ELR (cell line): ENCODE data around the gene WDR88.
"Not testable (repeated sequence)": the region's sequence is repeated elsewhere in the genome, so short reads cannot be mapped to it uniquely, and the experiment has no call there.

Experiments used
- DNase-seq: peaks from one replicate; pipeline ENCODE4 v3.0.0-alpha.2; 2015; ENCODE audit warnings: low read depth

Gene WDR88

DNA sequence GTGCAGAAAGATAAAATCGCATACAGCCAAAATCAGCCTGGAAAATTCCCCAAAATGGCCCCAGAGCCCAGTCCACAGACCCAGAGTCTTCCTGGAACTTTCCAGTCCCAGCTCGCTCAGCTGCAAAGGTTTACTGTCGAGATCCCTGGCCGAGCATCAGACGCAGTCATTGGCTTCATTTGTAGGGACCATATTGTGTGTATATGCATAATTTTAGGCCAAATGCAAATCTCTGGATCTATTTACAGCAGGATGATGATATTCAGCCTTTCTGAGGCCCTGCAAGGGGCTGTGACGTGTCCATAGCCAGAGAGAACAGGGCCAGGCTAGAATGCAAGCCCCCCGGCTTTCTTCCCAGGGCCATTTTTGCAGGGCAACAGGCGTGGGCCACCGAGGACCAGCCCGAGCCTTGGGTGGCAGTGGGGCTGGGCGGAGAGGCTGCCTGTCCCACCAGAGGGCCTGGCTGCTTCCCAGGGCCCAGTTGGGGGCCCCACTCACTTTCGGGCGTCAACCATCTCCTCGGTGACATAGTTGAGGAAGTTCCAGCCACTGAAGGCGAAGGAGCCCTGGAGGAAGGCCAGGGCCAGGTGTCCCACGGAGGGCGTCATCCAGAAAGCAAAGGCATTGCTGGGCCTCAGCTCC, 80.0 kb downstream of the WDR88 start:
- DNase-seq, result no peak

DNA sequence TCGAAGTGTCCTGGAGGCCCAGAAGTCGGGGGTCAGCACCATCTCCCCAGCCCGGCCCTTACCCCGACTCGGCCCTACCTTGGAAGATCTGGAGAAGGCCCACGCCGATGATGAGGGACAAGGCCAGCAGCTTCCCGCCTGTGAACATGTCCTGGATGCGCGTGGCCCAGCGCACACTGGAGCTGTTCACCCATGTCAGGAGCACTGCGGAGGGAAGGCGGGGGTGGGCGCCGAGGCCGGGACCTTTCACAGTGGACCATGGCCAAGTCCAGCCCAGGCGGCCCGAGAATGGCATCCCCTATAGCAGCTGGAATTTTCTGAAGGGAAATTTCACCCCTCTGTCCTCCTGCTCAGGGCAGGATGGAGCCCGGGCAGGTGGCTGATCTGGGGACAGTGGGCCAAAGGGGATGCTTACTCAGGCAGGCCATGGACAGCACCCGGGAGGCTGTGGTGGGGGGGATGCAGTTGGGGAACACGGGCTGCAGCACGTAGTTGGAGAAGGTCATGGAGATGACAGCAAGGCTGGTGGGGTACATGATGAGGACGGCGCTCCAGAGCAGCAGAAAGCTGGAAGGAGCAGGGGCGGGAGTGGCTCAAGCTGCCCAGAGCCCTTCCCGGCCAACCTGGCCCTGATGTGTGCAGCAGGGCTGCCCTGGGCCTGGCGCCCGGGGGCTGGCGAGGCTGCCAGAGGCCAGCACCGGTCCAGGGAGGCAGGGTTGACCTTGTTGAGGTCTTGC, 80.7 kb downstream of the WDR88 start:
- no peak for DNase-seq

DNA sequence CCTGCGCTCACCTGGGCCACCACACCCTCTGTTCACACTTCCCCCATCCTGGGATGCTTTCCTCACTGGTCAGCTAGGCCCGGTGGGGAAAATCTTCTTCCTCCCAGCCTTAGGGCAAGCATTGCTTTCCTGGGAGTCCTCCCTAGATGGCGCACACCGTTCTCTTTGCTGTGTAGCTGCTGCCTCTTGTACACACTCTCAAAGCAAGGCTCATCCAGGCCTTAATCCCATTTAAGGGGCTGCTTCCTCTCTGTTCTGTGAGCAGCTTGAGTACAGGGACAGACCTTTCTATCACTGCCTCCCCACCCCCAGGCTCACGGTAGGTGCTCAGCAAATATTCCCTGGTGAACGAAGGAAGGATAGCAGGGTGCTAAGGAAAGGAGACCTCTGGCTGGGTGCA, 82.7 kb downstream of the WDR88 start:
- DNase-seq, result peak; percentile 32

DNA sequence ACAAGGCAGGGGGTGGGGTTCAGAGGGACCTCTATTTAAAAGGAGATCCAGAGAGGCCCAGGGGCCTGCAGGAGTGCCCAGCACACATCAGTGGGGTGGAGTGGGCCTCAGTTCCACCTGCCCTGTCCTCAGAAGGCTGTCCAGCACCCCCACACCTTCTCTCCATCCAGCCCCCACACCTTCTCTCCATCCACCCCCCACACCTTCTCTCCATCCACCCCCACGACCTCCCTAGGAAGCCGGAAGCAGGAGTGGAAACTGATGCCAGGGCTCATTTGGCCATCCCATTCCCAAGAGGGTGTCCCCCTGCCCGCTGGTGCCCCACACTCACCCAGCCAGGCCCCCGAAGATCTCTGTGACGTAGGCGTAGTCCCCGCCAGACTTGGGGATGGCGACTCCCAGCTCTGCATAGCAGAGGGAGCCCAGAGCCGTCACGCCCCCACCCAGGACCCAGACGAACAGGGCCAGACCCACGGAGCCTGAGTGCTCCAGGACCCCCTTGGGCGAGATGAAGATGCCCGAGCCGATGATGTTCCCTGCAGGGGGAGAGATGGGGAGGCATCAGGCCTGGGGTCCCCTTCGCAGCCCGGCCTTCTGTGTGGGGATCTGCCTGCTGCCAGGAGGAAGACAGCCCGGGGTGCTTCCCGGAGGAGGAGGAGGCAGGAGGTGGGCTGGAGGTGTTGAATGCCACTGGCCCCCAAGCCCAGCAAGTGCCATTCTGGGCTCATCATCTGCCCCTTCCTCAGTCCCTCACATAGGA, 83.7 kb downstream of the WDR88 start:
- no peak for DNase-seq

DNA sequence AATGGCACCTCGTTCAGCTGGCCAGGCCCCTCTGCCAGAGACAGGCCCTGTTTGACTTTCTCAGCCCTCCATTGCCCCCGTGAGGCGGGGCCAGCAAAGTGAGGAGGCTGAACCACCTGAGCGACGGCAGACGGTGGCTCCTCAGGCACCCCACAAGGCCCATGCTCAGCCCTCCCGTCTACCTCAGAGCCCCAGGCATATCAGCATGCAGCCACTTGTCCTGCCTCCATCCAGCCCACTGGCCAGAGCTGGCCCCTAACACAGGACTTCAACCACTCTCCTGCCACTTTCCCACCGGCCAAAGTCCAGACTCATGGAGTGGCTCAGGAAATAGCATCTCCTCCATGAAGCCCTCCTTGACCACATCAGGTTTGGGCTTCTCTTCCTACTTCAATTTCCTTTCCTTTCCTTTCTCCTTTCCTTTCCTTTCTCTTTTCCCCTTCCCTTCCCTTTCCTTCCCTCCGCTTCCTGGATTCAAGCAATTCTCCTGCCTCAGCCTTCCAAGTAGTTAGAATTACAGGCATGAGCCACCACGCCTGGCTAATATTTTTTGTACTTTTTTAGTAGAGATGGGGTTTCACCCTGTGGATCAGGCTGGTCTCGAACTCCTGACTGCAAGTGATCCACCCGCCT, 84.4 kb downstream of the WDR88 start:
- no peak for DNase-seq

DNA sequence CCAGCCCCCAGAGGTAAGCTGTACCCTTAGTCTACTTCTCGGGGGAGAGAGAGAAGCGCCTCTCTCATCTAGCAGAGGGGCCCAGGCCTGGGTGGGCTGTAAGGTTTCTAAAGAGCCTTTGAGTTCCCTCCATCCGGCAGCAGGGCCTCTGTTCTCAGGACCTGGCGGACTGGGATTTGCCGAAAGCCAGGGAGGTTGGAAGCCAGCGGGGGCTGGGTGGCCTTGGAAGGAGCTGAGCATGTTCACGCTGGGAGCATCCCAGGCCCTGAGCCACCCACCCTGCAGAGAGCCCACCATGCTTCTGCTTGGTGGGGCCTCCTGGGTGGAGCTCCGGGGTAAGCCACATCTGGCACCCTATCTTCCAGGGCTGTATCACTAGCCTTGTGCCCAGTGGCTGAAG, 86.0 kb downstream of the WDR88 start:
- no peak for DNase-seq

DNA sequence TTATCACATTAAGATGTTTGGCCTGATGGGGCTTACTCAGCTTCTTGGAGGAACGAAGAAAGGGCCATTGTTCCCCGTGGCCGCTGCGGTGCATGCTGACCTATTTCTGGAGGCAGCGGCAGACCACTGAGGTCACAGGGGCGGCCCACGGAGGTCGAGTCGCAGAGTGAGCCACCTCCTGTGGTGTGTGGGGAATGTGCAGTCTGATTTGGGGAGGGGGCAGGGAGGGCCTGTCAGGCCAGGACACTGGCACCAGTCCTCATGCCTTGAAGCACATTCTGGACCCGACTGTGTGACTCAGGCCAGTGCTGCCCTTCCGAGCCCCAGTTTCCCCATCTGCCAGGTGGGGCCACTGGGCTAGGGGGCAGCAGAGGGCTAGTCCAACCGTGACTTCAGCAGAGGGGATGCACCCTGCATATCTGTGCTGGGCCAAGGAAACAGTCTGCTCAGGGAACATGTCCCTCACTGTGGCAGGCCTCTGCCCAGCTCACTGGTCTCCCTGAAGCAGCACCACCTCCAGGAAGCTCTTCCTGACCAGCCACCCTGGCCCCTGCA, 87.4 kb downstream of the WDR88 start:
- peak; percentile 17 for DNase-seq

DNA sequence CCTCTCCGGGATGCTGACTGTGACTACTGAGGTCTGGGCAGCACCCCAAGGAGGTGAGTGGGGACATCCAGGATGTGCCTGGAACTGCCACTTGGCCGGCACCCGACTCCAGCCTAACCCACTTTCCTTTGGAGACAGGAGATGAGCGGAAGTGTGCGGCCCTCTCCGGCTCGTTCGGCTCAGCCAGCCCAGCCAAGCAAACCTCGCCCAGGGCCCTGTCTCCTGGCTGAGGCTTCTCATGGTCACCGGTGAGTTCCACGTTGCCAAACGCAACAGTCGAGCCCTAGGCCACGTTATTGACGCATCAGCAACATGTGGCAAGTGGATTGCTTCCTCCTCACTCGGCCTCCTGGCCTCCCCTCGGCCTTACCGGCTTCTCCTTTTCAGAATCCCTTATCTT, 88.2 kb downstream of the WDR88 start:
- DNase-seq, result no peak

DNA sequence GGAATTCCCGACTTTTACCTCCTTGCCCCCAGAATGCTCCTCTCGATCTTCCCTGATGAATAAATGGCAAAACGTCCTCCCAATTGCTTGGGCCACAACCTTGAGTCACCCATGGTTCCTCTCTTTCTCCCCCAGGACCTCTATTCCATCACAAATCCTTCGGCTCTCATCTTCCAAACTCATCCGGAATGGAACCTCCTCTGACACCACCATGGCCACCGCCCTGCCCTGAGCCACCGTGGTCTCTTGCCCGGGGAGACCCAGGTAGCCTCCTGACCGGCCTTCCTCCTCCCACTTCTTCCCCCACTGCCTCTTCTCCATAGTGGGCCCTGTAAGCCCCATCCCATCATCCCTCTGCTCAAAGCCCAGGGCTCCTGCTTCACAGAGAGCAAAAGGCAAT, 88.8 kb downstream of the WDR88 start:
- DNase-seq, result no peak

DNA sequence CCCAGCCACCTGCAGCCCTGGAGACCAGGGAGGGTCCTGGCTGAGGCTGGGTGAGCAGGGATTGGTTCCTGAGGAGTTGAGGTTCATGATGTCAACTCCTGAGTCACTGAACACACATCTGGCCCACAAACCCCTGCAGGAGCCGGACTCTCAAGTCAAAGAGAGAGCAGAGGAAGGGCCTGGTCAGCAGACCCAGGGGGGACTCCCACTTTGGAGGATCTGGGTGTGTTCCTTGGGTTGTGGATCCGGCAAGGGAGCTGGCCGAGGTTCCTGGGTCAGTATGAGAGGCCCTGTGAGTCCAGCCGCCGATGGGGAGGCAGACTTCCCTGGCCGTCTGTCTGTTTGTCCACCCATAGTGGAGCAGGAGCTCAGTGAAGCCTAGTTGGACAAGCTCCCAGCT, 89.7 kb downstream of the WDR88 start:
- DNase-seq, result no peak

DNA sequence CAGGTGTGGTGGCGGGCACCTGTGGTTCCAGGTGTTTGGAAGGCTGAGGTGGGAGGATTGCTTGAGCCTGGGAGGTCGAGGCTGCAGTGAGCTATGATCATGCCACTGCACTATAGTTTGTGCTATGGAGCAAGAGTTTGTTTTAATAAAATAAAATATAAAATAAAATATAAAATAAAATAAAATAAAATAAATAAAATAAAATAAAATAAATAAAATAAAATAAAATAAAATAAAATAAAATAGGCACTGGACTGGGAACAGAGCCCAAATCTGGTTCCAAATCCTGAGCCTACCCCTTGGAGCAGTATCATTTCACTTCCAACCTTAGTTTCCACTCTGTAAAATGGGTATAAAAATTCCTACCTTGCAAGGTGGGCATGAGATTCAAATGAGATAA, 90.3 kb downstream of the WDR88 start:
- DNase-seq, result not testable (repeated sequence)

DNA sequence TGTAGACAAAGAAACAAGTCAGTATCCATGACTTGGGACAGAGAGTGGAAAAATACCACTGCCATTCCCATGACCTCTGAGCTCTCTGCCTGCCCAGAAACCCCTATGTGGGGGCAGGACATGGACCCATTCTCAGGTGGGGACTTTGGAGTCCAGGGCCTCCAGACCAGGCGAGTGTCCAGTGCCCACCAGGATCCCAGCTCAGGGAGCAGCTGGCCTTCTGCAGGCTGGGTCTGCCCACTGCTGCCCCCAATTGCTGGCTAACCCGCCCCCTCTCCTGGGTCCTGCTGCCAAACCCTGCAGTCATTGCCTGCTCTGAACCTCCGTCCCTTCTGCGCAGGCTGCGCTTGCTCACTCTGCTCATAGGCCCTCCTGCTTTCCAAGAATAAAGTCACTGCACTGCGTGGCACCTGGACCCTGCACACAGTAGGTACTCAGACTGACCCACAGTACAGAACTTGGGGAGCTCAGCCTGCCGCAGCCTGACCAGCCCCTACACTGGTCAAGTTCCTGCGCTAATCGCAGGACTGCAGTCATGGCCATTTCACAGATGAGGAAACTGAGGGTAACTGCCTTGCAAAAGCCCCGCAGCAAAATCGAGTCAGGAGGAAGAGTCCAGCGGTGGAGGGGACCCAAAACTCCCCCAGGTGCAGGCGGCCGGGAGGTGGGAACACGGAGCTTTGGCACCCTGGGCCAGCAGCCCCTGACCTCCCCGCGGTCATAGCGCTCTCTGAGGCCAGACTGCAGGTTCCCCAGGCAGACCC, 93.0 kb downstream of the WDR88 start:
- no peak for DNase-seq
